ENCODE data around the gene ZNF385A.
"Not testable (repeated sequence)": the region's sequence is repeated elsewhere in the genome, so short reads cannot be mapped to it uniquely, and the experiment has no call there.

The ZNF385A gene

GRCh38 chr12:54331461-54331860 is 53.1 kb downstream of the ZNF385A start:
- Histone ChIP-seq H3K27me3 (ENCODE audit: control insufficient read depth in 5 of 5, insufficient read depth in 4 of 5, low read length in 5 of 5) (no peaks in the 10 kb centered on the region), H3K4me1 (ENCODE audit: control insufficient read depth in 5 of 5, insufficient read depth in 5 of 5, low read length in 5 of 5) (peaks cover 0 to 35% (median 15%) of the 10 kb centered on the region in 5 donors), H3K36me3 (ENCODE audit: control insufficient read depth in 5 of 5, insufficient read depth in 5 of 5, low read length in 5 of 5) (peaks cover 0 to 6% (median 3%) of the 10 kb centered on the region in 5 donors), H3K9ac (ENCODE audit: low read length in 5 of 5) (no peak overlapping the region), H3K27ac (ENCODE audit: low read depth, low read length) (no peak overlapping the region), H3K4me3 (ENCODE audit: low read depth in 1 of 5, low read length in 5 of 5) (no peak overlapping the region), H3K9me3 (ENCODE audit: control insufficient read depth in 5 of 5, low read length in 5 of 5) (no peaks in the 10 kb centered on the region)

- Histone ChIP-seq H3K9me3 (ENCODE audit: control insufficient read depth in 5 of 5, low read length in 5 of 5) (no peaks in the 10 kb centered on the region), H3K4me1 (ENCODE audit: control insufficient read depth in 5 of 5, insufficient read depth in 5 of 5, low read length in 5 of 5) (peaks cover 0 to 42% (median 22%) of the 10 kb centered on the region in 5 donors)
Observed at GRCh38 chr12:54330442-54330841, 54.1 kb downstream of the ZNF385A start.

DNA sequence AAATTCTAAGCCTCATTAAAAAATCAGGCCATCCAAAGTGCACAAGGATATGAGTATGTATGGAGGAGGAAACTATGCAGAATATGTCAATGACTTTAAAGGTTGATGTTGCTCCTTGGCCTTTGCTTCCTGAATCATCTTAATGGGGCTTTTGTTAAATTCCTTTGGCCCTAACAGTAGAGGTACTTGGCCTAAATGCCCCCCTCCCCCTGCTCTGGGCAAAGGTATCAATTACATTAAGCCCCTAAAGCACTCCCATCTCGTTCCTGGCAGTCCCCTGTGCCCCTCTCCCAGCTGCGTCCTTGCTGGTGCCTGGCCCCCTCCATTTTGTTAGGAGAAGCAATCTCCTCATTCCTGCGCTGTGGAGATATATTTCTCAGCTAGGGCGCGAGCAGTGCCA is 54.8 kb downstream of the ZNF385A start:
- H3K4me1 ChIP-seq (ENCODE audit: control insufficient read depth in 5 of 5, insufficient read depth in 5 of 5, low read length in 5 of 5) = peaks cover 0 to 43% (median 25%) of the 10 kb centered on the region in 5 donors
- no peak overlapping the region for H3K27ac ChIP-seq (ENCODE audit: low read depth, low read length)
- H3K9me3 ChIP-seq (ENCODE audit: control insufficient read depth in 5 of 5, low read length in 5 of 5) = no peaks in the 10 kb centered on the region
- no peak overlapping the region for H3K9ac ChIP-seq (ENCODE audit: low read length in 5 of 5)
- no peak overlapping the region for H3K4me3 ChIP-seq (ENCODE audit: low read depth in 1 of 5, low read length in 5 of 5)
- peaks cover 0 to 6% (median 3%) of the 10 kb centered on the region in 5 donors for H3K36me3 ChIP-seq (ENCODE audit: control insufficient read depth in 5 of 5, insufficient read depth in 5 of 5, low read length in 5 of 5)
- H3K27me3 ChIP-seq (ENCODE audit: control insufficient read depth in 5 of 5, insufficient read depth in 4 of 5, low read length in 5 of 5) = no peaks in the 10 kb centered on the region

More at GRCh38 chr12:54330442-54330841, 54.1 kb downstream of the ZNF385A start:
- peak overlapping the region in 1 of 5 donors; percentile 48 for H3K9ac ChIP-seq (ENCODE audit: low read length in 5 of 5)
- no peak overlapping the region for H3K27ac ChIP-seq (ENCODE audit: low read depth, low read length)
- H3K4me3 ChIP-seq (ENCODE audit: low read depth in 1 of 5, low read length in 5 of 5) = no peak overlapping the region
- H3K36me3 ChIP-seq (ENCODE audit: control insufficient read depth in 5 of 5, insufficient read depth in 5 of 5, low read length in 5 of 5) = peaks cover 0 to 6% (median 3%) of the 10 kb centered on the region in 5 donors
- H3K27me3 ChIP-seq (ENCODE audit: control insufficient read depth in 5 of 5, insufficient read depth in 4 of 5, low read length in 5 of 5) = no peaks in the 10 kb centered on the region

DNA sequence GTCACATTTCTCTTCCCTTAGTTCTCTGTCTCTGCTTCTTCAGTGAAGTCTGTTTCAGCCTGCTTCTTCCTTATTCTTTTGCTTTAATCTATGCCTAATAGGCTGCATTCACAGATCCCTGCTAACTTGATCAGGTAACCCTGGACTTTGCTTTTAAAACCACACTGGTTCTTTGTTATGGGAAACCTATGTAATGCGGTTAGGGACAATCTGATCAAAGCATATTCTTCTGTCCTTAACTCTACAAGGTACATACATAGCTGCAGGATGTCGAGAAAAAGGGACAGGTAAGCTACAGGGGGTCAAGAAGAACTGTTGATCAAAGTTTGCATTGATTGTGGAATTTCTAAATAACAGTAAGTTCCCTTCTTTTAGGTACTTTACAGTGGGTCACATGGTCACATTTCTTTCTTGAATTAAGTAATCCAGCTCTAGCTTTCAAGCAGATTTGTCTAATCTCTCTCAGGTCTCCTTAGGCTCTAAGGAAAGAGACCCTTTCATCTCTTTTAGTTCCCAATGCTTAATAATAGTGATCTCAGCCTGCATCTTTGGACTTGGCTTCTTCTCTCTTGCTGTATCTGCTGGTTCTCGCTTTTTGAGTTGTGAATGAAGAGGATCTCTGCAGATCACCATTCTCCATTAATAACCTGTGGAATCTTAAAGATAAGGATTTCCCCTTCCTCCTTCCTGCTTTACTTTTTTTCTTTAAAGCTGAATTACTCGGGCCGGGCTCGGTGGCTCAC is 55.8 kb downstream of the ZNF385A start:
- Histone ChIP-seq H3K4me3 (ENCODE audit: low read depth in 1 of 5, low read length in 5 of 5) (no peak overlapping the region), H3K27ac (ENCODE audit: low read depth, low read length) (no peak overlapping the region)

GRCh38 chr12:54325442-54326109 is 59.0 kb downstream of the ZNF385A start:
- H3K9me3 ChIP-seq (ENCODE audit: control insufficient read depth in 5 of 5, low read length in 5 of 5); H3K27me3 ChIP-seq (ENCODE audit: control insufficient read depth in 5 of 5, insufficient read depth in 4 of 5, low read length in 5 of 5); H3K36me3 ChIP-seq (ENCODE audit: control insufficient read depth in 5 of 5, insufficient read depth in 5 of 5, low read length in 5 of 5): not testable (repeated sequence)
- Histone ChIP-seq H3K27ac (ENCODE audit: low read depth, low read length) (peak overlapping the region; percentile 79), H3K9ac (ENCODE audit: low read length in 5 of 5) (peak overlapping the region; percentile 40 to 96 (median 90)), H3K4me1 (ENCODE audit: control insufficient read depth in 5 of 5, insufficient read depth in 5 of 5, low read length in 5 of 5) (peaks cover 0 to 30% (median 25%) of the 10 kb centered on the region in 5 donors), H3K4me3 (ENCODE audit: low read depth in 1 of 5, low read length in 5 of 5) (peak overlapping the region; percentile 89 to 100 (median 98))

More for the DNA sequence above, 55.8 kb downstream of the ZNF385A start:
- H3K9ac ChIP-seq (ENCODE audit: low read length in 5 of 5) = no peak overlapping the region
- H3K9me3 ChIP-seq (ENCODE audit: control insufficient read depth in 5 of 5, low read length in 5 of 5) = no peaks in the 10 kb centered on the region
- H3K36me3 ChIP-seq (ENCODE audit: control insufficient read depth in 5 of 5, insufficient read depth in 5 of 5, low read length in 5 of 5) = peaks cover 0 to 6% (median 3%) of the 10 kb centered on the region in 5 donors
- peaks cover 0 to 41% (median 25%) of the 10 kb centered on the region in 5 donors for H3K4me1 ChIP-seq (ENCODE audit: control insufficient read depth in 5 of 5, insufficient read depth in 5 of 5, low read length in 5 of 5)
- H3K27me3 ChIP-seq (ENCODE audit: control insufficient read depth in 5 of 5, insufficient read depth in 4 of 5, low read length in 5 of 5) = no peaks in the 10 kb centered on the region

GRCh38 chr12:54324617-54325441 is 59.7 kb downstream of the ZNF385A start, which contains the start of gene COPZ1:
Gene COPZ1 (plus strand): TSS chr12:54325131. CDS start chr12:54325164, 33 bp downstream.
- peaks cover 0 to 30% (median 23%) of the 10 kb centered on the region in 5 donors for H3K4me1 ChIP-seq (ENCODE audit: control insufficient read depth in 5 of 5, insufficient read depth in 5 of 5, low read length in 5 of 5)
- H3K9ac ChIP-seq (ENCODE audit: low read length in 5 of 5) = peak within 1 kb of the TSS; percentile 40 to 96 (median 90)
- H3K27ac ChIP-seq (ENCODE audit: low read depth, low read length) = peak within 1 kb of the TSS; percentile 79
- peak within 1 kb of the TSS; percentile 89 to 100 (median 98) for H3K4me3 ChIP-seq (ENCODE audit: low read depth in 1 of 5, low read length in 5 of 5)
- H3K27me3 ChIP-seq (ENCODE audit: control insufficient read depth in 5 of 5, insufficient read depth in 4 of 5, low read length in 5 of 5) = no peaks in the 10 kb centered on the region
- H3K9me3 ChIP-seq (ENCODE audit: control insufficient read depth in 5 of 5, low read length in 5 of 5) = no peaks in the 10 kb centered on the region
- peaks cover 0 to 6% (median 0%) of the 10 kb centered on the region in 5 donors for H3K36me3 ChIP-seq (ENCODE audit: control insufficient read depth in 5 of 5, insufficient read depth in 5 of 5, low read length in 5 of 5)

DNA sequence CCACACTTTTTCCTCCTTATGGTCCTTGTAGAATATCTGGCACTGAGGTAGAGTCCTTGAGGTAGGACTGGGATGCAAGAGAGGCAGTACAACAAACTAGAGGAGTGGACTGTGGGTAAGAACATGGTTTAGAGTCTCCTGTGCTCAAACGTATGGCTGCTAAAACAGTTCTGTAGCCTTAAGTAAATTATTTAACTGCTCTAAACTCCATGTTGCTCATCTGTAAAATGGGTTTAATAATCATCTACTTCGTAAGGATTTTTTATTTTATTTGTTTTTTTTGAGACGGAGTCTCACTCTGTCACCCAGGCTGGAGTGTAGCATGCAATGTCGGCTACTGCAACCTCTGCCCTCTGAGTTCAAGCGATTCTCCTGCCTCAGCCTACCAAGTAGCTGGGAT is 63.2 kb downstream of the ZNF385A start:
- no peaks in the 10 kb centered on the region for H3K9me3 ChIP-seq (ENCODE audit: control insufficient read depth in 5 of 5, low read length in 5 of 5)
- no peak overlapping the region for H3K9ac ChIP-seq (ENCODE audit: low read length in 5 of 5)
- H3K4me1 ChIP-seq (ENCODE audit: control insufficient read depth in 5 of 5, insufficient read depth in 5 of 5, low read length in 5 of 5) = peaks cover 0 to 13% (median 11%) of the 10 kb centered on the region in 5 donors
- no peak overlapping the region for H3K4me3 ChIP-seq (ENCODE audit: low read depth in 1 of 5, low read length in 5 of 5)
- H3K36me3 ChIP-seq (ENCODE audit: control insufficient read depth in 5 of 5, insufficient read depth in 5 of 5, low read length in 5 of 5) = no peaks in the 10 kb centered on the region
- H3K27ac ChIP-seq (ENCODE audit: low read depth, low read length) = no peak overlapping the region
- H3K27me3 ChIP-seq (ENCODE audit: control insufficient read depth in 5 of 5, insufficient read depth in 4 of 5, low read length in 5 of 5) = no peaks in the 10 kb centered on the region
